ENCODE results near the gene AGK.
"Not testable (repeated sequence)": the region's sequence is repeated elsewhere in the genome, so short reads cannot be mapped to it uniquely, and the experiment has no call there.

Gene AGK

GRCh38 chr7:141676618-141677017, 125.4 kb downstream of the AGK start:
- DNase-seq (ENCODE audit: low read depth in 2 of 2) = no peak

- DNase-seq (ENCODE audit: low read depth in 2 of 2) = no peak
Observed at GRCh38 chr7:141679014-141679413, 127.8 kb downstream of the AGK start.

- DNase-seq (ENCODE audit: low read depth in 2 of 2) = no peak
Observed at GRCh38 chr7:141685285-141686023, 134.2 kb downstream of the AGK start.

GRCh38 chr7:141686074-141686473, 134.9 kb downstream of the AGK start:
- no peak for DNase-seq (ENCODE audit: low read depth in 2 of 2)

GRCh38 chr7:141686670-141687069, 135.5 kb downstream of the AGK start:
- no peak for DNase-seq (ENCODE audit: low read depth in 2 of 2)

GRCh38 chr7:141688043-141688442, 136.8 kb downstream of the AGK start:
- DNase-seq (ENCODE audit: low read depth in 2 of 2) = no peak

GRCh38 chr7:141689072-141689825, 138.0 kb downstream of the AGK start:
- DNase-seq (ENCODE audit: low read depth in 2 of 2) = not testable (repeated sequence)

- DNase-seq (ENCODE audit: low read depth in 2 of 2) = no peak
Observed at GRCh38 chr7:141691540-141691939, 140.3 kb downstream of the AGK start.

- DNase-seq (ENCODE audit: low read depth in 2 of 2) = no peak
Observed at GRCh38 chr7:141691961-141692360, 140.8 kb downstream of the AGK start.

- no peak for DNase-seq (ENCODE audit: low read depth in 2 of 2)
Observed at GRCh38 chr7:141693082-141693481, 141.9 kb downstream of the AGK start.

GRCh38 chr7:141695803-141696289, 144.6 kb downstream of the AGK start:
- DNase-seq (ENCODE audit: low read depth in 2 of 2) = no peak

GRCh38 chr7:141696348-141696747, 145.1 kb downstream of the AGK start:
- no peak for DNase-seq (ENCODE audit: low read depth in 2 of 2)

GRCh38 chr7:141697211-141697871, 146.1 kb downstream of the AGK start:
- DNase-seq (ENCODE audit: low read depth in 2 of 2) = no peak

GRCh38 chr7:141698247-141699015, 147.2 kb downstream of the AGK start:
- no peak for DNase-seq (ENCODE audit: low read depth in 2 of 2)

- no peak for DNase-seq (ENCODE audit: low read depth in 2 of 2)
Observed at GRCh38 chr7:141699860-141700259, 148.7 kb downstream of the AGK start.

GRCh38 chr7:141700296-141700847, 149.2 kb downstream of the AGK start:
- no peak for DNase-seq (ENCODE audit: low read depth in 2 of 2)

GRCh38 chr7:141700848-141701371, 149.7 kb downstream of the AGK start:
- no peak for DNase-seq (ENCODE audit: low read depth in 2 of 2)

GRCh38 chr7:141701489-141702046, 150.4 kb downstream of the AGK start:
- peak in 1 of 2 donors; percentile 34 for DNase-seq (ENCODE audit: low read depth in 2 of 2)

- DNase-seq (ENCODE audit: low read depth in 2 of 2) = peak in 1 of 2 donors; percentile 32
Observed at GRCh38 chr7:141702047-141702567, 150.9 kb downstream of the AGK start, which contains the start of gene DENND11. DENND11 (minus strand) TSS chr7:141702166; CDS start chr7:141702153, 13 bp downstream.

GRCh38 chr7:141702892-141703291, 151.7 kb downstream of the AGK start:
- no peak for DNase-seq (ENCODE audit: low read depth in 2 of 2)
